Measurements from ENCODE around the gene MAP2K7. TPM values are rescaled to one million over a fixed set of nuclear protein-coding genes. Genes with fewer than 3 reads are reported as not detected.

Gene MAP2K7
- total RNA-seq, 6 experiments from 2014 or later, result 21.7 to 25.8 (median 22.8) TPM

GRCh38 chr19:7926021-7926726 lies 22.5 kb downstream of the MAP2K7 start, which contains the start of gene CTXN1:
Gene CTXN1 (minus strand): TSS chr19:7926135. CDS start chr19:7925538, 597 bp downstream.
- Mint-ChIP-seq H3K4me3 (peak within 1 kb of the TSS; percentile 83), H3K27ac (peak within 1 kb of the TSS; percentile 72), H3K4me1 (ENCODE audit: low read depth) (peaks cover 23% of the 10 kb centered on the region), H3K36me3 (ENCODE audit: low read depth) (peaks cover 4% of the 10 kb centered on the region), H3K9me3 (no peaks in the 10 kb centered on the region), H3K27me3 (ENCODE audit: insufficient read depth) (peaks cover 2% of the 10 kb centered on the region)
- TF ChIP-seq CTCF (IDR thresholded peaks at IDR 0.05), result 0 out of 2 replicates have a peak, but pooled peaks have one; percentile 27
- no peak for DNase-seq

- Mint-ChIP-seq H3K27me3 (ENCODE audit: insufficient read depth) (peaks cover 2% of the 10 kb centered on the region), H3K36me3 (ENCODE audit: low read depth) (peaks cover 4% of the 10 kb centered on the region), H3K4me3 (peak overlapping the region; percentile 72), H3K4me1 (ENCODE audit: low read depth) (peaks cover 23% of the 10 kb centered on the region), H3K9me3 (no peaks in the 10 kb centered on the region), H3K27ac (peak overlapping the region; percentile 38)
- no peak for TF ChIP-seq CTCF (IDR thresholded peaks at IDR 0.05)
- no peak for DNase-seq
Observed at GRCh38 chr19:7926727-7927604, 23.3 kb downstream of the MAP2K7 start.

- TF ChIP-seq CTCF (IDR thresholded peaks at IDR 0.05), result no peak
Observed at GRCh38 chr19:7927605-7928333, 24.1 kb downstream of the MAP2K7 start.

DNA sequence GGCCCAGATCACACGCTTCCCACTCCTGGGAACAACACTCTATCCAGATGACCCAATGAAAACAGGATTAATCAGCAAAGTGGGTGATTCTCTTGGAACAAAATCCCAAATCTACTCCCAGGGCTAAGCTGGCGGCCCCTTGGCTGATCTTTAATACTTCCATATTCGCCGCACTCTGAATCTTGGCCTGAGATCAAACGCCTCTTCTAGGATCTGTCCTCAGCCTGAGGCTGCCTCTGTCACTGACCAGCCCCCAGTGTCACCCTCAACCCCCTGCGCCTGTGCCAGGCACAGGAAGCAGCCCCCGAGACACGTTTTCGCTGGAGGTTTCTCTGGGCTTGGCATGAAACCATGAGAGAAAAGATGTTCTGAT lies 24.6 kb downstream of the MAP2K7 start:
- Mint-ChIP-seq H3K9me3 (no peaks in the 10 kb centered on the region), H3K27ac (peak overlapping the region; percentile 98), H3K4me3 (peak overlapping the region; percentile 75), H3K36me3 (ENCODE audit: low read depth) (peaks cover 4% of the 10 kb centered on the region), H3K27me3 (ENCODE audit: insufficient read depth) (peaks cover 2% of the 10 kb centered on the region), H3K4me1 (ENCODE audit: low read depth) (peaks cover 23% of the 10 kb centered on the region)
- no peak for TF ChIP-seq CTCF (IDR thresholded peaks at IDR 0.05)
- DNase-seq, result no peak

More at GRCh38 chr19:7927605-7928333, 24.1 kb downstream of the MAP2K7 start:
- Mint-ChIP-seq H3K36me3 (ENCODE audit: low read depth) (peaks cover 4% of the 10 kb centered on the region), H3K27ac (peak overlapping the region; percentile 98), H3K27me3 (ENCODE audit: insufficient read depth) (peaks cover 2% of the 10 kb centered on the region), H3K9me3 (no peaks in the 10 kb centered on the region), H3K4me3 (peak overlapping the region; percentile 75), H3K4me1 (ENCODE audit: low read depth) (peaks cover 23% of the 10 kb centered on the region)
- DNase-seq, result no peak
